KMS-11 (cell line): Measurements from ENCODE around the gene CPED1.

Source experiments
- H2AFZ ChIP-seq: fragments of 200-600 bp; sonication (generic); 2 replicates; pipeline ENCODE4 v1.6.1; 2016; ENCODE audit warnings: antibody characterized with exemption, mixed run types, low read depth
- H3K27ac ChIP-seq: fragments of 200-600 bp; sonication (generic); 2 replicates; pipeline ENCODE4 v1.6.1; 2016; ENCODE audit warnings: mild to moderate bottlenecking, mixed run types
- H3K27me3 ChIP-seq: fragments of 200-600 bp; sonication (generic); 2 replicates; pipeline ENCODE4 v1.6.1; 2017; ENCODE audit warnings: mild to moderate bottlenecking, low read depth, mixed run types, moderate library complexity; ENCODE audit not compliant: insufficient read depth
- H3K36me3 ChIP-seq: fragments of 200-600 bp; sonication (generic); 2 replicates; pipeline ENCODE4 v1.6.1; 2017; ENCODE audit warnings: mild to moderate bottlenecking, mixed run types; ENCODE audit not compliant: insufficient read depth
- H3K4me1 ChIP-seq: fragments of 200-600 bp; sonication (generic); 2 replicates; pipeline ENCODE4 v1.6.1; 2016; ENCODE audit warnings: mild to moderate bottlenecking, low read depth, mixed run types; ENCODE audit not compliant: poor library complexity, severe bottlenecking
- H3K4me2 ChIP-seq: fragments of 200-600 bp; sonication (generic); 2 replicates; pipeline ENCODE4 v1.7.0; 2016; ENCODE audit warnings: mild to moderate bottlenecking, mixed run types
- H3K4me3 ChIP-seq: fragments of 200-600 bp; sonication (generic); IDR thresholded peaks from 2 replicates; pipeline ENCODE4 v1.6.1; 2017; ENCODE audit warnings: low read depth, low read length, mixed read lengths; ENCODE audit not compliant: insufficient read depth
- H3K79me2 ChIP-seq: fragments of 200-600 bp; sonication (generic); 2 replicates; pipeline ENCODE4 v1.6.1; 2016; ENCODE audit warnings: low read depth, mixed run types; ENCODE audit not compliant: insufficient read depth
- H3K9ac ChIP-seq: fragments of 200-600 bp; sonication (generic); 2 replicates; pipeline ENCODE4 v1.6.1; 2016; ENCODE audit warnings: mild to moderate bottlenecking, mixed run types
- H4K20me1 ChIP-seq: fragments of 200-600 bp; sonication (generic); 2 replicates; pipeline ENCODE4 v1.6.1; 2016; ENCODE audit warnings: mild to moderate bottlenecking, mixed run types; ENCODE audit not compliant: insufficient read depth
- TF ChIP-seq, protein P1 (sequence below): fragments of 200-600 bp; sonication (generic); conservative IDR thresholded peaks from 2 replicates; pipeline ENCODE4 v1.6.1; 2017; ENCODE audit warnings: low read depth, mild to moderate bottlenecking, antibody characterized with exemption, low read length, moderate library complexity, mixed read lengths

Gene CPED1

DNA sequence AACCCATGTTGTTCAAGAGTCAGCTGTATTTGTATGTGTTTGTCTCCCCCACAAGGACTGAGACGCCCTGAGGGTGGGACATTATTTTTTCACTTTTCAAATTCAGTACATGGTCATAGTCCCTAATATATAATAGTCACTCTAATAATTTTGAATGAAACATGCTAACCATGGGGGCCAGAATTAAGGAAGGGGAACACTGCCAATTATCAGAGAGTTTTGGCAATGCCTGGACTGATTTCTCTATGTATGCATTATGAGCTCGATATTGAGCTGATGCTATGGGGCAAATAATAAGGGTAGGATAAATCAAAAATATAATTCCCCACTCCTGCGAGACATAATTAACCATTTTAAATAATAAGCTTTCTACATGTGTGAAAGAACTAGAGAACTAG, 87.4 kb downstream of the CPED1 start:
- no peak overlapping the region for H3K9ac ChIP-seq
- no peak overlapping the region for H3K4me2 ChIP-seq
- no peak overlapping the region for H3K4me3 ChIP-seq
- peaks cover 5% of the 10 kb centered on the region for H3K4me1 ChIP-seq
- TF ChIP-seq, protein P1, sequence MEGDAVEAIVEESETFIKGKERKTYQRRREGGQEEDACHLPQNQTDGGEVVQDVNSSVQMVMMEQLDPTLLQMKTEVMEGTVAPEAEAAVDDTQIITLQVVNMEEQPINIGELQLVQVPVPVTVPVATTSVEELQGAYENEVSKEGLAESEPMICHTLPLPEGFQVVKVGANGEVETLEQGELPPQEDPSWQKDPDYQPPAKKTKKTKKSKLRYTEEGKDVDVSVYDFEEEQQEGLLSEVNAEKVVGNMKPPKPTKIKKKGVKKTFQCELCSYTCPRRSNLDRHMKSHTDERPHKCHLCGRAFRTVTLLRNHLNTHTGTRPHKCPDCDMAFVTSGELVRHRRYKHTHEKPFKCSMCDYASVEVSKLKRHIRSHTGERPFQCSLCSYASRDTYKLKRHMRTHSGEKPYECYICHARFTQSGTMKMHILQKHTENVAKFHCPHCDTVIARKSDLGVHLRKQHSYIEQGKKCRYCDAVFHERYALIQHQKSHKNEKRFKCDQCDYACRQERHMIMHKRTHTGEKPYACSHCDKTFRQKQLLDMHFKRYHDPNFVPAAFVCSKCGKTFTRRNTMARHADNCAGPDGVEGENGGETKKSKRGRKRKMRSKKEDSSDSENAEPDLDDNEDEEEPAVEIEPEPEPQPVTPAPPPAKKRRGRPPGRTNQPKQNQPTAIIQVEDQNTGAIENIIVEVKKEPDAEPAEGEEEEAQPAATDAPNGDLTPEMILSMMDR = no peak
- H3K27me3 ChIP-seq = no peaks in the 10 kb centered on the region
- H3K79me2 ChIP-seq = no peaks in the 10 kb centered on the region
- no peak overlapping the region for H2AFZ ChIP-seq
- no peaks in the 10 kb centered on the region for H4K20me1 ChIP-seq
- H3K27ac ChIP-seq = no peak overlapping the region
- no peaks in the 10 kb centered on the region for H3K36me3 ChIP-seq

DNA sequence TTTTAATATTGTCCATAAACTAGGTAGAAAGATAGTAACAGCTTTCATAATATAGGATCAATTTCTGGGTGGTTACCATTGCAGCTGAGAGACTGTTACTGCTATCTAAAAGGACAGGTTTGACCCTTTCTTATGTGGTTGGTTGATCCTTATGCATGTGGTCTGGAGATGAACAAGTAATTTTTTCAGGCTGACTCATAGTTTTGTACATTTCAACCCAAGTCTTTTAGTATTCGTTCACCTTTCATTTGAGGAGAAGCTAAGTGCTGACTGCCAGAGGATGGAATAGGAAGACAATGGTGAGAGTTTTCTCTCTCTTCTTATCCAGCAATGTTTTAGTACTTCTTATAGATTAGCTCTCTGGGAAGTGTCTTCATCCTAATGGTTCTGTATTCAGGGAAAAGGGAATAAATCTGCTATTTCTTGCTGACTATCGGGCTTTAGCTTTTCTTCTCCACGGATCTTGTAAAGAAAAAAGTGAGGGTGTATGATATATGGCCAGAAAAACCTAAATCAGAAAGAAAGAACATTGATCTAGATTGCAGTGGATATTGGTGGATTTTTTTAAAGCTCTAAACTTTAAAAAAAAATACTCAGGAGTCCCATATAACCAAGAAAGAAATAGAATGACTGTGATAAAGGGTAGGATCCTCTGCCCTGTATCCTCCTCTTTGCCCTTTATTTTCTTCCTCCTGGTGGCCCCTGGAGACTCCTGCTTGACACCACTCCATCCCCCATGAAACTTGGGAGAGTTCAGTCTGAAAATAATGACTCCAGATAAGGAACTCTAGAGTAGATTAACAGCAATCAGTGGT, 88.0 kb downstream of the CPED1 start:
- Histone ChIP-seq H3K27me3 (no peaks in the 10 kb centered on the region), H3K4me1 (peaks cover 8% of the 10 kb centered on the region), H3K27ac (no peak overlapping the region), H3K36me3 (no peaks in the 10 kb centered on the region), H3K4me3 (no peak overlapping the region), H4K20me1 (no peaks in the 10 kb centered on the region), H3K4me2 (no peak overlapping the region), H3K9ac (no peak overlapping the region), H2AFZ (no peak overlapping the region), H3K79me2 (no peaks in the 10 kb centered on the region)
- TF ChIP-seq, protein P1 = no peak

DNA sequence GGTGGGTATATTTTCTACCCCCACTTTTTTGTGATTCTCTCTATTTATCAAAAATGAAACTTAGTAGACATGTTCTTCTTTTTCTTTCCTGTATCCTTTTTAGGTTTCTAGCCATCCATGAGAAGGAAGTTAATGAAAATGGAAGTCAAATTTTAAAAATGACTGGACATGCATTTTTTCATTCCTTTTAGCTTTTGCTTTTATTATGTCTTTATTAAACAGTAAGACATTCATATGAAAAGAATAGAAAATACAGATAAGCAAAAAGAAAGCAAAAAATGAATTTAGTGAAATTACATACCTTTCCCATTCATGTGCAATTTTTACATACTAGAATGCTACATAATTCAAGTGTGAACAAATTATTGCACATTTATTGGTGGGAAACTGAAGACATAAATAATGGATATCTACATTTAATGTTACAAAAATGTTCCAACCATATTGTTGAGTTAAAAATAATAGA, 88.7 kb downstream of the CPED1 start:
- Histone ChIP-seq H2AFZ (no peak overlapping the region), H3K9ac (no peak overlapping the region), H3K79me2 (no peaks in the 10 kb centered on the region), H4K20me1 (no peaks in the 10 kb centered on the region), H3K27me3 (no peaks in the 10 kb centered on the region), H3K4me2 (no peak overlapping the region), H3K4me1 (peaks cover 5% of the 10 kb centered on the region), H3K27ac (no peak overlapping the region), H3K36me3 (no peaks in the 10 kb centered on the region), H3K4me3 (no peak overlapping the region)
- TF ChIP-seq, protein P1 = no peak

DNA sequence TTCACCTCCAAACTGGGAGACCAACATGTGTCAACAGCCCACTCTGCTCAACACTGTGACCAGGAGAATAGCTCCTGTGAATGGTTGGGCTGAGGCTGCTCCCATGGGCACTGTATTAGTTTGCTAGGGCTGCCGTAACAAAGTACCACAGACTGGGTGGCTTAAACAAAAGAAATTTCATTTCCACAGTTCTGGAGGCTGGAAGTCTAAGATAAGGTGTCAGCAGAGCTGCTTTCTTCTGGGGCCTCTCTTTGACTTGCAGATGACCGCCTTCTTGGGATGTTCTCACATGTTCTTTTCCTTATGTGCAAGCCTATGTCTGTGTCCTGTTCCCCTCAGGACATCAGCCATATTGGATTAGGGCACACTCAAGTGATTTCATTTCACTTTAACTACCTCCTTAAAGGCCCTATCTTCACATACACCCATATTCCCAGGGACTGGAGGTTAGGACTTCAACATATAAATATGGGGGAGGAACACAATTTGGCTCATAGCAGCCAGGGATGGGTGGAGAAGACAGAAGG, 90.3 kb downstream of the CPED1 start:
- Histone ChIP-seq H3K4me3 (no peak overlapping the region), H3K4me1 (peaks cover 3% of the 10 kb centered on the region), H3K36me3 (no peaks in the 10 kb centered on the region), H3K27ac (no peak overlapping the region), H3K9ac (no peak overlapping the region), H4K20me1 (no peaks in the 10 kb centered on the region), H2AFZ (no peak overlapping the region), H3K79me2 (no peaks in the 10 kb centered on the region), H3K4me2 (no peak overlapping the region), H3K27me3 (no peaks in the 10 kb centered on the region)
- TF ChIP-seq, protein P1 = no peak
